Loucy (cell line): ENCODE results near the gene MBNL2.

Experiments
- H2AFZ ChIP-seq: fragments of 200-600 bp; sonication (generic); 2 replicates; pipeline ENCODE4 v1.6.0; 2016; ENCODE audit warnings: antibody characterized with exemption, mild to moderate bottlenecking, low read length, moderate library complexity
- H3F3A ChIP-seq: fragments of 200-600 bp; 2 replicates; pipeline ENCODE4 v1.6.0; 2016; ENCODE audit warnings: antibody characterized with exemption, low read depth, mild to moderate bottlenecking
- H3K27me3 ChIP-seq: fragments of 200-600 bp; sonication (generic); 2 replicates; pipeline ENCODE4 v1.6.1; 2014; ENCODE audit warnings: low read length, mild to moderate bottlenecking; ENCODE audit not compliant: insufficient read depth, poor library complexity, severe bottlenecking
- H3K36me3 ChIP-seq: fragments of 200-600 bp; sonication (generic); 2 replicates; pipeline ENCODE4 v1.6.1; 2016; ENCODE audit warnings: low read length; ENCODE audit not compliant: insufficient read depth
- H3K4me1 ChIP-seq: fragments of 200-600 bp; sonication (generic); 2 replicates; pipeline ENCODE4 v1.5.1; 2014; ENCODE audit warnings: low read length, mild to moderate bottlenecking; ENCODE audit not compliant: insufficient read depth, poor library complexity, severe bottlenecking
- H3K4me2 ChIP-seq: fragments of 200-600 bp; sonication (generic); 2 replicates; pipeline ENCODE4 v1.6.0; 2014; ENCODE audit warnings: antibody characterized with exemption, low read length, low read depth, mild to moderate bottlenecking; ENCODE audit not compliant: poor library complexity, severe bottlenecking
- H3K4me3 ChIP-seq: fragments of 200-600 bp; sonication (generic); 2 replicates; pipeline ENCODE4 v1.5.1; 2014; ENCODE audit warnings: low read length, mild to moderate bottlenecking, mixed read lengths; ENCODE audit not compliant: poor library complexity, severe bottlenecking
- H3K79me2 ChIP-seq: fragments of 200-600 bp; sonication (generic); 2 replicates; pipeline ENCODE4 v1.6.1; 2014; ENCODE audit warnings: low read length; ENCODE audit not compliant: insufficient read depth
- H3K9ac ChIP-seq: fragments of 200-600 bp; sonication (generic); 2 replicates; pipeline ENCODE4 v1.6.0; 2014; ENCODE audit warnings: mild to moderate bottlenecking, low read depth, low read length, moderate library complexity; ENCODE audit not compliant: poor library complexity, severe bottlenecking
- H3K9me2 ChIP-seq: fragments of 200-600 bp; sonication (generic); replicated peaks from 2 replicates; pipeline ENCODE4 v1.6.1; 2016; ENCODE audit warnings: low read depth, low read length, mixed read lengths
- H3K9me3 ChIP-seq: fragments of 200-600 bp; sonication (generic); 2 replicates; pipeline ENCODE4 v1.6.1; 2014; ENCODE audit warnings: mild to moderate bottlenecking, antibody characterized with exemption, low read length, low read depth; ENCODE audit not compliant: insufficient read depth
- H4K20me1 ChIP-seq: fragments of 200-600 bp; sonication (generic); 2 replicates; pipeline ENCODE4 v1.6.0; 2014; ENCODE audit warnings: antibody characterized with exemption, low read length, mild to moderate bottlenecking; ENCODE audit not compliant: insufficient read depth, poor library complexity, severe bottlenecking
- CTCF ChIP-seq: fragments of 200-600 bp; sonication (generic); conservative IDR thresholded peaks from 2 replicates; pipeline ENCODE4 v1.5.1; 2014; ENCODE audit warnings: mild to moderate bottlenecking, antibody characterized with exemption, low read length
- EZH2phosphoT487 ChIP-seq: fragments of 200-600 bp; IDR thresholded peaks from 2 replicates; pipeline ENCODE4 v1.6.1; 2018; ENCODE audit warnings: antibody characterized with exemption, mild to moderate bottlenecking, moderate library complexity, borderline replicate concordance

The MBNL2 gene

GRCh38 chr13:97223037-97223710 lies 1.0 kb downstream of the MBNL2 start:
- Histone ChIP-seq H3K4me1 (peaks cover 51% of the 10 kb centered on the region), H3K4me2 (peak overlapping the region; percentile 93), H3F3A (peaks cover 13% of the 10 kb centered on the region), H3K9me2 (no peaks in the 10 kb centered on the region), H3K36me3 (no peaks in the 10 kb centered on the region), H2AFZ (no peak overlapping the region), H3K79me2 (peaks cover 48% of the 10 kb centered on the region), H3K27me3 (no peaks in the 10 kb centered on the region), H3K4me3 (peak overlapping the region; percentile 92), H3K9me3 (no peaks in the 10 kb centered on the region), H4K20me1 (peaks cover 5% of the 10 kb centered on the region), H3K9ac (peak overlapping the region; percentile 83)
- TF ChIP-seq EZH2phosphoT487 (no peak), CTCF (no peak)

GRCh38 chr13:97223711-97224541 lies 1.8 kb downstream of the MBNL2 start:
- peak overlapping the region; percentile 92 for H3K4me3 ChIP-seq
- peak overlapping the region; percentile 83 for H3K9ac ChIP-seq
- no peak for TF ChIP-seq EZH2phosphoT487
- no peak for TF ChIP-seq CTCF
- H3K4me1 ChIP-seq = peaks cover 52% of the 10 kb centered on the region
- H3K9me3 ChIP-seq = no peaks in the 10 kb centered on the region
- peaks cover 48% of the 10 kb centered on the region for H3K79me2 ChIP-seq
- H3K36me3 ChIP-seq = no peaks in the 10 kb centered on the region
- no peaks in the 10 kb centered on the region for H3K27me3 ChIP-seq
- peaks cover 5% of the 10 kb centered on the region for H4K20me1 ChIP-seq
- H3K4me2 ChIP-seq = peak overlapping the region; percentile 93
- 0 out of 2 replicates have a peak overlapping the region, but pooled peaks have one; percentile 8 for H2AFZ ChIP-seq
- H3K9me2 ChIP-seq = no peaks in the 10 kb centered on the region
- H3F3A ChIP-seq = peaks cover 13% of the 10 kb centered on the region

GRCh38 chr13:97224544-97225300 lies 2.6 kb downstream of the MBNL2 start:
- TF ChIP-seq CTCF (no peak), EZH2phosphoT487 (no peak)
- Histone ChIP-seq H3F3A (peaks cover 13% of the 10 kb centered on the region), H2AFZ (no peak overlapping the region), H3K9me3 (no peaks in the 10 kb centered on the region), H3K9me2 (no peaks in the 10 kb centered on the region), H4K20me1 (peaks cover 5% of the 10 kb centered on the region), H3K4me1 (peaks cover 52% of the 10 kb centered on the region), H3K27me3 (no peaks in the 10 kb centered on the region), H3K4me3 (peak overlapping the region; percentile 92), H3K79me2 (peaks cover 48% of the 10 kb centered on the region), H3K36me3 (no peaks in the 10 kb centered on the region), H3K9ac (peak overlapping the region; percentile 83), H3K4me2 (peak overlapping the region; percentile 93)
